Heart left ventricle (tissue), 13 donors: Measurements from ENCODE around the gene ADD2.

Experiments
- POLR2A ChIP-seq, 2 donors: fragments of 450-650 bp; IDR thresholded peaks; one replicate each; pipeline ENCODE4 v1.6.1; 2017; ENCODE audit warnings: antibody characterized with exemption in 2 of 2, mild to moderate bottlenecking in 2 of 2, moderate library complexity in 2 of 2
- TF ChIP-seq, protein P1 (sequence below), 12 donors: fragments of 200-600 bp; sonication (generic) in 4 of 12; IDR thresholded peaks; one replicate each; pipeline versions ENCODE4 v1.5.0 to v1.8.0; 2018 to 2022; ENCODE audit warnings: antibody characterized with exemption in 12 of 12, mild to moderate bottlenecking in 5 of 12
- donor health status: ischemic (EF 13 %, LVEDD 7.1; RV severe dilation, severe dysfunction).
- donor health status: DM: no; HTN: yes; CAD: no.
- donor health status: DM: no; HTN: no; CAD: no.
- donor health status: ischemic (EF 25% LVEDD 6.9; RV normal size, moderate dysfunction).
- donor health status: ischemic (EF 25% LVEDD 5.7; RV mildly dilated, moderate dysfunction).
- donor health status: ischemic (EF 35%, LVEDD 5.7; RV mildly dilated, moderate dysfunction).
- donor health status: nonischemic (EF 11% LVEDD 7.7; RV severe dilation, severe dysfunction).
- donor health status: DM: yes; HTN: yes; CAD: no.
- donor health status: PGD.
- donor health status: ischemic (EF 29% LVEDD 5.4; RV normal size, mild dysfunction).
- donor health status: nonischemic (EF 23%, LVEDD 6.1; RV moderate dilation, normal function).

DNA sequence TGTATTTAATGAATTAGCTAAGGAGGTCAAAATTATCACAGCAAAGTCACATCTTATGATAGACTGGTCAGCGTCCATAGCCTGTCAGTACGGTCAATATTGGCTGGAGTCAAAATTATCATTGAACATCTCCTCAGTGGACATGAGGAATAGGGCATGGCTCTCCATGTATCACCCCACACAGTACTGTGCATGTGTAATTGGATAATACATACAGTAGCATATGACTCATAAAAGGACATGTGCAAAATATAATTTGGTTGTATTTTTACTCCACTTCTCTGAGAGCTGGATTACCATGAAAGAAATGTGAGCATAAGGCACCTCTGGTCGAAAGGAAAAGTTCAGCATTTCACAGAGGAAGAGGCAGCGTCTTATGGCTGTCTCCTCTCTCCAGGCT lies 24.9 kb downstream of the ADD2 start:
- TF ChIP-seq, protein P1, sequence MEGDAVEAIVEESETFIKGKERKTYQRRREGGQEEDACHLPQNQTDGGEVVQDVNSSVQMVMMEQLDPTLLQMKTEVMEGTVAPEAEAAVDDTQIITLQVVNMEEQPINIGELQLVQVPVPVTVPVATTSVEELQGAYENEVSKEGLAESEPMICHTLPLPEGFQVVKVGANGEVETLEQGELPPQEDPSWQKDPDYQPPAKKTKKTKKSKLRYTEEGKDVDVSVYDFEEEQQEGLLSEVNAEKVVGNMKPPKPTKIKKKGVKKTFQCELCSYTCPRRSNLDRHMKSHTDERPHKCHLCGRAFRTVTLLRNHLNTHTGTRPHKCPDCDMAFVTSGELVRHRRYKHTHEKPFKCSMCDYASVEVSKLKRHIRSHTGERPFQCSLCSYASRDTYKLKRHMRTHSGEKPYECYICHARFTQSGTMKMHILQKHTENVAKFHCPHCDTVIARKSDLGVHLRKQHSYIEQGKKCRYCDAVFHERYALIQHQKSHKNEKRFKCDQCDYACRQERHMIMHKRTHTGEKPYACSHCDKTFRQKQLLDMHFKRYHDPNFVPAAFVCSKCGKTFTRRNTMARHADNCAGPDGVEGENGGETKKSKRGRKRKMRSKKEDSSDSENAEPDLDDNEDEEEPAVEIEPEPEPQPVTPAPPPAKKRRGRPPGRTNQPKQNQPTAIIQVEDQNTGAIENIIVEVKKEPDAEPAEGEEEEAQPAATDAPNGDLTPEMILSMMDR (IDR thresholded peaks at IDR 0.05) = no peak
- TF ChIP-seq POLR2A (IDR thresholded peaks at IDR 0.05) = no peak
